H9 (cell line): ENCODE measurements around the gene GALNT9. TPM values are rescaled to one million over a fixed set of nuclear protein-coding genes. Genes with fewer than 3 reads are reported as not detected.

Experiments used
- DNase-seq: peaks from one replicate; pipeline ENCODE4 v3.0.0-alpha.2; 2017
- H2AFZ ChIP-seq: one replicate; pipeline ENCODE4 v1.6.1; 2013; ENCODE audit warnings: mild to moderate bottlenecking, low read length, control low read depth, moderate library complexity
- H2AK5ac ChIP-seq: 2 replicates; pipeline ENCODE4 v1.6.1; 2013; ENCODE audit warnings: low read length, control low read depth, mixed read lengths; ENCODE audit not compliant: insufficient read length
- H2BK120ac ChIP-seq: one replicate; pipeline ENCODE4 v1.6.1; 2013; ENCODE audit warnings: low read depth, mild to moderate bottlenecking, low read length, control low read depth, inconsistent platforms; ENCODE audit not compliant: poor library complexity, severe bottlenecking
- H2BK12ac ChIP-seq: 2 replicates; pipeline ENCODE4 v1.6.1; 2013; ENCODE audit warnings: low read length, control low read depth, mixed read lengths, low read depth; ENCODE audit not compliant: insufficient read length
- H2BK15ac ChIP-seq: 2 replicates; pipeline ENCODE4 v1.6.1; 2013; ENCODE audit warnings: low read depth, low read length, control low read depth
- H2BK20ac ChIP-seq: one replicate; pipeline ENCODE4 v1.6.1; 2013; ENCODE audit warnings: low read depth, mild to moderate bottlenecking, low read length, control low read depth, inconsistent platforms; ENCODE audit not compliant: poor library complexity, severe bottlenecking
- H2BK5ac ChIP-seq: 2 replicates; pipeline ENCODE4 v1.6.1; 2013; ENCODE audit warnings: low read length, control low read depth, mixed read lengths; ENCODE audit not compliant: insufficient read length
- H3K14ac ChIP-seq: 2 replicates; pipeline ENCODE4 v1.6.1; 2013; ENCODE audit warnings: low read length, control low read depth; ENCODE audit not compliant: insufficient read depth
- H3K18ac ChIP-seq: 2 replicates; pipeline ENCODE4 v1.6.1; 2013; ENCODE audit warnings: low read depth, mild to moderate bottlenecking, mixed read lengths, low read length, control low read depth; ENCODE audit not compliant: insufficient read length
- H3K23ac ChIP-seq: 2 replicates; pipeline ENCODE4 v1.6.1; 2013; ENCODE audit warnings: low read length, control low read depth, mixed read lengths, low read depth; ENCODE audit not compliant: insufficient read length
- H3K23me2 ChIP-seq: 2 replicates; pipeline ENCODE4 v1.6.1; 2013; ENCODE audit warnings: low read depth, mild to moderate bottlenecking, mixed read lengths, low read length, control low read depth; ENCODE audit not compliant: insufficient read length, poor library complexity, severe bottlenecking
- H3K27ac ChIP-seq: 2 replicates; pipeline ENCODE4 v1.5.1; 2013; ENCODE audit warnings: low read length, control low read depth, mixed read lengths, low read depth; ENCODE audit not compliant: insufficient read length
- H3K27me3 ChIP-seq: 2 replicates; pipeline ENCODE4 v1.6.1; 2013; ENCODE audit warnings: low read length, control low read depth, inconsistent platforms; ENCODE audit not compliant: insufficient read depth
- H3K4ac ChIP-seq: 2 replicates; pipeline ENCODE4 v1.6.1; 2013; ENCODE audit warnings: low read depth, mild to moderate bottlenecking, control low read depth, inconsistent platforms, low read length, moderate library complexity
- H3K4me1 ChIP-seq: 2 replicates; pipeline ENCODE4 v1.6.1; 2013; ENCODE audit warnings: low read length, control low read depth, inconsistent platforms; ENCODE audit not compliant: insufficient read depth
- H3K4me2 ChIP-seq: 2 replicates; pipeline ENCODE4 v1.6.1; 2013; ENCODE audit warnings: low read length, control low read depth, mixed read lengths; ENCODE audit not compliant: insufficient read length, insufficient read depth
- H3K56ac ChIP-seq: 2 replicates; pipeline ENCODE4 v1.6.1; 2013; ENCODE audit warnings: low read depth, mild to moderate bottlenecking, mixed read lengths, low read length, control low read depth; ENCODE audit not compliant: insufficient read length
- H3K79me1 ChIP-seq: 2 replicates; pipeline ENCODE4 v1.6.1; 2013; ENCODE audit warnings: low read depth, mild to moderate bottlenecking, moderate library complexity, low read length, control low read depth, inconsistent platforms; ENCODE audit not compliant: insufficient read depth, poor library complexity, severe bottlenecking
- H3K79me2 ChIP-seq: 2 replicates; pipeline ENCODE4 v1.6.1; 2013; ENCODE audit warnings: low read length, control low read depth, inconsistent platforms; ENCODE audit not compliant: insufficient read depth
- H3K9ac ChIP-seq: 2 replicates; pipeline ENCODE4 v1.6.1; 2013; ENCODE audit warnings: low read length, control low read depth, mixed read lengths; ENCODE audit not compliant: insufficient read length; ENCODE audit errors: extremely low read depth
- H3K9me3 ChIP-seq: one replicate; pipeline ENCODE4 v1.6.1; 2013; ENCODE audit warnings: low read depth, low read length, inconsistent platforms; ENCODE audit not compliant: control insufficient read depth
- H3T11ph ChIP-seq: one replicate; pipeline ENCODE4 v1.6.1; 2013; ENCODE audit warnings: mild to moderate bottlenecking, low read length, control low read depth, inconsistent platforms
- H4K20me1 ChIP-seq: one replicate; pipeline ENCODE4 v1.6.1; 2013; ENCODE audit not compliant: control insufficient read depth, insufficient read length, insufficient read depth
- H4K5ac ChIP-seq: 2 replicates; pipeline ENCODE4 v1.6.1; 2013; ENCODE audit warnings: low read depth, mild to moderate bottlenecking, mixed read lengths, low read length, control low read depth; ENCODE audit not compliant: insufficient read length
- H4K8ac ChIP-seq: replicated peaks from 2 replicates; pipeline ENCODE4 v1.6.1; 2013; ENCODE audit warnings: low read length, control low read depth, mixed read lengths, low read depth; ENCODE audit not compliant: insufficient read length
- H4K91ac ChIP-seq: 2 replicates; pipeline ENCODE4 v1.6.1; 2013; ENCODE audit warnings: low read depth, mild to moderate bottlenecking, moderate library complexity, mixed read lengths, low read length, control low read depth; ENCODE audit not compliant: insufficient read length
- H3K27ac Mint-ChIP-seq, 3 experiments: 2 replicates in 2 of 3; 3 replicates in 1 of 3; pipeline ENCODE4 v1.8.0; 2020 to 2021; ENCODE audit warnings: mixed read lengths in 3 of 3, mild to moderate bottlenecking in 1 of 3, moderate library complexity in 1 of 3
- H3K27me3 Mint-ChIP-seq: 2 replicates; pipeline ENCODE4 v1.8.0; 2021; ENCODE audit warnings: low read depth, mild to moderate bottlenecking, moderate library complexity, mixed read lengths
- H3K36me3 Mint-ChIP-seq, 3 experiments: 2 replicates in 2 of 3; 3 replicates in 1 of 3; pipeline ENCODE4 v1.8.0; 2020 to 2021; ENCODE audit warnings: low read depth in 3 of 3, mixed read lengths in 3 of 3; ENCODE audit not compliant: insufficient read depth in 1 of 3
- H3K4me1 Mint-ChIP-seq, 2 experiments: 2 replicates each; pipeline ENCODE4 v1.8.0; 2020; ENCODE audit warnings: mixed read lengths in 2 of 2
- H3K4me3 Mint-ChIP-seq, 2 experiments: 2 replicates in 1 of 2; 3 replicates in 1 of 2; pipeline ENCODE4 v1.8.0; 2020 to 2021; ENCODE audit warnings: mild to moderate bottlenecking in 2 of 2, mixed read lengths in 2 of 2, moderate library complexity in 1 of 2
- H3K9me3 Mint-ChIP-seq, 2 experiments: 2 replicates in 1 of 2; 3 replicates in 1 of 2; pipeline ENCODE4 v1.8.0; 2020; ENCODE audit warnings: mild to moderate bottlenecking in 2 of 2, mixed read lengths in 2 of 2, moderate library complexity in 1 of 2
- WGBS: extraction: QIAGEN DNeasy Blood & Tissue Kit; methylation state at CpG from one replicate; pipeline ENCODE4 v1.1.7; 2013; ENCODE audit warnings: missing lambda C conversion rate, low lambda C conversion rate, mixed read lengths; ENCODE audit not compliant: insufficient read length; ENCODE audit errors: extremely low coverage; 5-methylcytosine and 5-hydroxymethylcytosine counted together
- total RNA-seq: library from RNA; stranded (reverse); gene quantifications from 2 replicates; pipeline ENCODE4 v1.2.1, GENCODE V29; 2021
- TF ChIP-seq, protein P1 (sequence below): fragments of 200-600 bp; sonication (generic); conservative IDR thresholded peaks from 3 replicates; pipeline ENCODE4 v1.8.0; 2021; ENCODE audit warnings: antibody characterized with exemption, mild to moderate bottlenecking

The GALNT9 gene
- total RNA-seq, 1 experiment from 2014 or later = 0.35 TPM

- Mint-ChIP-seq H3K27ac (no peak overlapping the region; a peak in 1 of 7 replicates), H3K27me3 (peaks cover 79% of the 10 kb centered on the region)
- no peak overlapping the region for H2AFZ ChIP-seq
These were observed 152.4 kb downstream of the GALNT9 start for GRCh38 chr12:132176920-132177551.

More at GRCh38 chr12:132176920-132177551, 152.4 kb downstream of the GALNT9 start:
- H4K20me1 ChIP-seq = peaks cover 3% of the 10 kb centered on the region
- WGBS = no CpG with 5 or more reads among the region's 25 CpGs
- H2BK120ac ChIP-seq = no peak overlapping the region
- no peak overlapping the region for H3K14ac ChIP-seq
- H3K56ac ChIP-seq = no peak overlapping the region
- H3T11ph ChIP-seq = no peak overlapping the region
- no peaks in the 10 kb centered on the region for H3K79me1 ChIP-seq
- no peaks in the 10 kb centered on the region; the same call in 1 of the 2 replicates for H3K27me3 ChIP-seq
- no peaks in the 10 kb centered on the region for H3K9me3 ChIP-seq
- no peak overlapping the region for H2BK12ac ChIP-seq
- no peak overlapping the region for H3K9ac ChIP-seq
- H3K27ac ChIP-seq = no peak overlapping the region
- no peak for DNase-seq
- H4K5ac ChIP-seq = no peak overlapping the region
- no peak overlapping the region for H3K18ac ChIP-seq
- no peak overlapping the region for H4K8ac ChIP-seq
- Mint-ChIP-seq H3K9me3 (peaks cover 3% of the 10 kb centered on the region in 2 experiments; a peak in 2 of 5 replicates), H3K4me3 (no peak overlapping the region), H3K36me3 (no peaks in the 10 kb centered on the region; a peak in 1 of 7 replicates), H3K4me1 (peaks cover 3 to 5% of the 10 kb centered on the region in 2 experiments; a peak in 3 of 4 replicates)
- TF ChIP-seq, protein P1, sequence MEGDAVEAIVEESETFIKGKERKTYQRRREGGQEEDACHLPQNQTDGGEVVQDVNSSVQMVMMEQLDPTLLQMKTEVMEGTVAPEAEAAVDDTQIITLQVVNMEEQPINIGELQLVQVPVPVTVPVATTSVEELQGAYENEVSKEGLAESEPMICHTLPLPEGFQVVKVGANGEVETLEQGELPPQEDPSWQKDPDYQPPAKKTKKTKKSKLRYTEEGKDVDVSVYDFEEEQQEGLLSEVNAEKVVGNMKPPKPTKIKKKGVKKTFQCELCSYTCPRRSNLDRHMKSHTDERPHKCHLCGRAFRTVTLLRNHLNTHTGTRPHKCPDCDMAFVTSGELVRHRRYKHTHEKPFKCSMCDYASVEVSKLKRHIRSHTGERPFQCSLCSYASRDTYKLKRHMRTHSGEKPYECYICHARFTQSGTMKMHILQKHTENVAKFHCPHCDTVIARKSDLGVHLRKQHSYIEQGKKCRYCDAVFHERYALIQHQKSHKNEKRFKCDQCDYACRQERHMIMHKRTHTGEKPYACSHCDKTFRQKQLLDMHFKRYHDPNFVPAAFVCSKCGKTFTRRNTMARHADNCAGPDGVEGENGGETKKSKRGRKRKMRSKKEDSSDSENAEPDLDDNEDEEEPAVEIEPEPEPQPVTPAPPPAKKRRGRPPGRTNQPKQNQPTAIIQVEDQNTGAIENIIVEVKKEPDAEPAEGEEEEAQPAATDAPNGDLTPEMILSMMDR = no peak
- no peak overlapping the region for H3K4ac ChIP-seq
- no peak overlapping the region for H4K91ac ChIP-seq
- H3K4me1 ChIP-seq = no peaks in the 10 kb centered on the region
- H2BK5ac ChIP-seq = no peak overlapping the region
- H3K79me2 ChIP-seq = no peaks in the 10 kb centered on the region
- no peaks in the 10 kb centered on the region for H3K23me2 ChIP-seq
- H3K4me2 ChIP-seq = no peak overlapping the region
- no peak overlapping the region for H2AK5ac ChIP-seq
- H3K23ac ChIP-seq = no peak overlapping the region
- no peak overlapping the region for H2BK20ac ChIP-seq
- no peak overlapping the region for H2BK15ac ChIP-seq
